Kidney epithelial cell (primary cell): ENCODE measurements around the gene FADS2. TPM values are rescaled to one million over a fixed set of nuclear protein-coding genes. Genes with fewer than 3 reads are reported as not detected.

Experiments used
- DNase-seq: peaks from one replicate; pipeline ENCODE4 v3.0.0-alpha.2; 2010; ENCODE audit warnings: low read depth
- H3K27me3 ChIP-seq: 2 replicates; pipeline ENCODE4 v1.6.0; 2011; ENCODE audit warnings: low read length; ENCODE audit not compliant: control insufficient read depth, insufficient read depth
- H3K36me3 ChIP-seq: 2 replicates; pipeline ENCODE4 v1.5.1; 2011; ENCODE audit warnings: low read length; ENCODE audit not compliant: control insufficient read depth, insufficient read depth
- H3K4me3 ChIP-seq: 2 replicates; pipeline ENCODE4 v1.5.1; 2011; ENCODE audit warnings: low read depth, mild to moderate bottlenecking, control low read depth, low read length
- CTCF ChIP-seq: IDR thresholded peaks from 2 replicates; pipeline ENCODE4 v1.5.1; 2011; ENCODE audit warnings: mild to moderate bottlenecking, moderate library complexity, low read length, control low read depth, inconsistent platforms; ENCODE audit not compliant: insufficient read depth, poor library complexity, severe bottlenecking
- total RNA-seq: library from RNA; depleted of rRNA; stranded (reverse); fragments of >200 nt; gene quantifications from 2 replicates; pipeline ENCODE4 v1.2.3, GENCODE V29; 2015

Gene FADS2
- total RNA-seq, 1 donor from 2014 or later: 235 TPM

- TF ChIP-seq CTCF: no peak
- Histone ChIP-seq H3K36me3 (peaks cover 5% of the 10 kb centered on the region), H3K4me3 (no peak overlapping the region), H3K27me3 (no peaks in the 10 kb centered on the region)
- DNase-seq: no peak
These were observed 34.8 kb downstream of the FADS2 start for GRCh38 chr11:61862714-61863547.

DNA sequence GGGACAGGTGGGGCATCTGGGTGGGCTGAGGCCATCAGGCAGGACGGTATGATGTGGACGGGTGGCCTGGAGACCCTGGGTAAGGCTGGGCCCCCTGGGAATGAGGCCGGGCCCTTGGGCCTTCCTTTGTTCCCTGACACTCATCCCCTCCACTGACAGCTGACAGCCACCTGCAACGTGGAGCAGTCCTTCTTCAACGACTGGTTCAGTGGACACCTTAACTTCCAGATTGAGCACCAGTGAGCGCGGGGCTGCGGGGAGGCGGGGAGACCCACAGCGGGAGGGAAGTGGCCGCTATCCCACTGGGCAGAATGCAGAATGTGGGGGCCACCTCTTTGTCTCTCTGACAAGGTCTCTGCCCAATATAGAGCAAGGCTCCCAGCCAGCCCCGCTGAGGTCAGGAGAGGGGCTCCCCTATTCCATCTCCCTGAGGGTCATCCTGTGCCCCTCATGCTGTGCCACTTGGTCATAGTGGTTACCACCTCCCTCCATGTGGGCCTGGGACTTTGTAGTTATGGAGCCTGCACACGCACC, 35.5 kb downstream of the FADS2 start:
- no peak for DNase-seq
- H3K36me3 ChIP-seq: peaks cover 5% of the 10 kb centered on the region
- H3K27me3 ChIP-seq: no peaks in the 10 kb centered on the region
- no peak for TF ChIP-seq CTCF
- no peak overlapping the region for H3K4me3 ChIP-seq

DNA sequence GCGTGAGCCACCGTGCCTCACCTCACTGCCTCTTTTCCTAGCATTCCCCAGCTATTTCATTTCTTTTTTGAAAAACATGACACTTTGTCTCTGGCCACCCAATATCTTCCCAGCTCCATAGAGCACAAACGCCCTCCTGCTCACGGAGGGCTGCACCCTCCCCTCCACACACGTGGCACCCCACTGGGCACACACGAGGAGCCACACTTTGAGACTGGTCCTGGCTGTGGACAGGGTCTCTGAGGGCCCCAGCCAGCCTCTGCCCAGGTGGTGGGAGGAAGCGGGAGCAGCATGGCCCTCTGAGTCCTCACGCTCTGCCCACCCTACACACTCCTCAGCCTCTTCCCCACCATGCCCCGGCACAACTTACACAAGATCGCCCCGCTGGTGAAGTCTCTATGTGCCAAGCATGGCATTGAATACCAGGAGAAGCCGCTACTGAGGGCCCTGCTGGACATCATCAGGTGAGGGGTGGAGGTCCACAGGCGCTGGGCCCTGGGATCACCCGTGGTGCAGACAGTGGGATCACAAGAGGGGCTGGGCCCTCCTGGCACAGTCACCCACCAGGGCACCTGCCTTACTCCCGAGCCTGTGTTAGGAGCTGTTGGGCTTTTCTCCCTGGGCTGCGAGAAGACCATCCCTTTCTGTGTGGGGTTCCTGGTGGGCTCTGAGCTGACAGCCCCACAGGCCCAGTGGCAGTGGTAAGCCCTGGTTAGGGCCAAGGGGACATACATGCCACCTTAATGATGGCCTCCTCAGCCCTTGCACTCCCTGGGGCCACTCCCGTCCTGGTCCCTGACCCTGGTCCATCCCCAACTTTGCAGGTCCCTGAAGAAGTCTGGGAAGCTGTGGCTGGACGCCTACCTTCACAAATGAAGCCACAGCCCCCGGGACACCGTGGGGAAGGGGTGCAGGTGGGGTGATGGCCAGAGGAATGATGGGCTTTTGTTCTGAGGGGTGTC, 37.0 kb downstream of the FADS2 start:
- DNase-seq: no peak
- no peaks in the 10 kb centered on the region for H3K27me3 ChIP-seq
- TF ChIP-seq CTCF: no peak
- H3K4me3 ChIP-seq: no peak overlapping the region
- H3K36me3 ChIP-seq: peaks cover 4% of the 10 kb centered on the region

GRCh38 chr11:61866231-61866957, 38.3 kb downstream of the FADS2 start:
- no peak for TF ChIP-seq CTCF
- Histone ChIP-seq H3K36me3 (peaks cover 4% of the 10 kb centered on the region), H3K4me3 (no peak overlapping the region), H3K27me3 (no peaks in the 10 kb centered on the region)
- DNase-seq: no peak

DNA sequence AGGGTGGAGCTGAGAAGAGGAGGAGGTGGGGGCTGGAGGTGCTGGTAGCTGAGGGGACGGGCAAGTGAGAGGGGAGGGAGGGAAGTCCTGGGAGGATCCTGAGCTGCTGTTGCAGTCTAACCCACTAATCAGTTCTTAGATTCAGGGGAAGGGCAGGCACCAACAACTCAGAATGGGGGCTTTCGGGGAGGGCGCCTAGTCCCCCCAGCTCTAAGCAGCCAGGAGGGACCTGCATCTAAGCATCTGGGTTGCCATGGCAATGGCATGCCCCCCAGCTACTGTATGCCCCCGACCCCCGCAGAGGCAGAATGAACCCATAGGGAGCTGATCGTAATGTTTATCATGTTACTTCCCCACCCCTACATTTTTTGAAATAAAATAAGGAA, 38.9 kb downstream of the FADS2 start:
- Histone ChIP-seq H3K36me3 (peaks cover 2% of the 10 kb centered on the region), H3K27me3 (no peaks in the 10 kb centered on the region), H3K4me3 (no peak overlapping the region)
- TF ChIP-seq CTCF: no peak
- DNase-seq: no peak
